Psoas muscle (tissue), 8 donors: ENCODE measurements around the gene SDHD. TPM values are rescaled to one million over a fixed set of nuclear protein-coding genes. Genes with fewer than 3 reads are reported as not detected.
A peak's percentile ranks its signal among the peaks of the same experiment; 100 is the strongest.

Experiments
- ATAC-seq, 4 donors: fragments of 200-7000 bp; cut with Tn5 transposase; one replicate each; pipeline ENCODE4 v1.9.1; 2020; ENCODE audit warnings: moderate library complexity in 3 of 4, mild to moderate bottlenecking in 2 of 4
- DNase-seq, 2 donors: peaks; one replicate each; pipeline ENCODE4 v3.0.0-alpha.2; 2020
- H3K27ac ChIP-seq: fragments of 200-600 bp; one replicate; pipeline ENCODE4 v1.8.0; 2022
- H3K27me3 ChIP-seq, 3 donors: fragments of 200-600 bp in 1 of 3; one replicate each; pipeline versions ENCODE4 v1.6.1 to v1.8.0; 2013 to 2022; ENCODE audit warnings: low read length in 2 of 3, mild to moderate bottlenecking in 2 of 3, moderate library complexity in 1 of 3; ENCODE audit not compliant: insufficient read depth in 3 of 3
- H3K36me3 ChIP-seq, 2 donors: fragments of 200-600 bp in 1 of 2; one replicate each; pipeline versions ENCODE4 v1.6.1 to v1.8.0; 2013 to 2022; ENCODE audit warnings: low read depth in 1 of 2, mild to moderate bottlenecking in 1 of 2, moderate library complexity in 1 of 2; ENCODE audit not compliant: insufficient read depth in 1 of 2
- H3K4me1 ChIP-seq: fragments of 200-600 bp; one replicate; pipeline ENCODE4 v1.8.0; 2022
- H3K4me3 ChIP-seq: fragments of 200-600 bp; one replicate; pipeline ENCODE4 v1.8.0; 2022; ENCODE audit warnings: mild to moderate bottlenecking
- H3K9me3 ChIP-seq: fragments of 200-600 bp; one replicate; pipeline ENCODE4 v1.8.0; 2022
- WGBS, 3 donors: extraction: QIAGEN DNeasy Blood & Tissue Kit; methylation state at CpG; one replicate each; pipeline versions ENCODE4 v1.1.6 to v1.1.7; 2013; 5-methylcytosine and 5-hydroxymethylcytosine counted together
- intact Hi-C, 2 donors: fragments of 100-400 bp; cut with DNase I; formaldehyde crosslinking; loops; one replicate each; pipeline versions ENCODE4 v1.11.0 to v1.14.2; 2022
- long read RNA-seq, 2 donors: library from polyadenylated mRNA; unstranded; transcript quantifications; one replicate each; pipeline ENCODE4 v2.0.0, GENCODE V29; 2021
- polyA plus RNA-seq, 3 donors: library from polyadenylated mRNA; stranded (reverse); fragments of 200-250 nt; gene quantifications; one replicate each; pipeline ENCODE4 v1.2.3, GENCODE V29; 2013
- total RNA-seq, 4 donors: library from RNA; stranded (reverse); fragmentation: NEBNext Ultra II Directional in 2 of 4; extraction: Animal tissue kit (Norgen Biotek cat#: 25700) in 2 of 4; gene quantifications; one replicate each; pipeline versions ENCODE4 v1.2.1 to v1.2.4, GENCODE V29; 2021 to 2023
- TF ChIP-seq, protein P1 (sequence below): fragments of 200-600 bp; IDR thresholded peaks from one replicate; pipeline ENCODE4 v1.8.0; 2022; ENCODE audit warnings: antibody characterized with exemption
- donor health status: healthy with polysubstance abuse.
- donor health status: DM: no; HTN: no; CAD: no; lungs with moderate emphysema.
- donor health status: Bipolar disorder and iron deficiency.
- donor health status: healthy.
- donor health status: DM: yes; HTN: yes; CAD: no.
- donor health status: DM: no; HTN: no; CAD: no.
- donor health status: DM: no; HTN: no; CAD: no.
- donor health status: DM: yes; HTN: yes; CAD: no.

Gene SDHD
- total RNA-seq (100 to 1,000 TPM; 168 to 264 (median 192) TPM), polyA plus RNA-seq (100 to 1,000 TPM; 219 to 256 (median 234) TPM)
- long read RNA-seq, donor 1, transcript SDHD-201 (4 exons, 1,439 nt), result major isoform, 167 of 176 reads
- long read RNA-seq, donor 1, partial matches to known transcripts, result 2 of 176 reads
- long read RNA-seq, donor 1, other reads (novel, unspliced or antisense), result 4 of 176 reads
- long read RNA-seq, donor 2, transcript SDHD-201 (4 exons, 1,439 nt), result major isoform, 363 of 381 reads
- long read RNA-seq, donor 2, partial matches to known transcripts, result 6 of 381 reads
- long read RNA-seq, donor 2, other reads (novel, unspliced or antisense), result 6 of 381 reads

DNA sequence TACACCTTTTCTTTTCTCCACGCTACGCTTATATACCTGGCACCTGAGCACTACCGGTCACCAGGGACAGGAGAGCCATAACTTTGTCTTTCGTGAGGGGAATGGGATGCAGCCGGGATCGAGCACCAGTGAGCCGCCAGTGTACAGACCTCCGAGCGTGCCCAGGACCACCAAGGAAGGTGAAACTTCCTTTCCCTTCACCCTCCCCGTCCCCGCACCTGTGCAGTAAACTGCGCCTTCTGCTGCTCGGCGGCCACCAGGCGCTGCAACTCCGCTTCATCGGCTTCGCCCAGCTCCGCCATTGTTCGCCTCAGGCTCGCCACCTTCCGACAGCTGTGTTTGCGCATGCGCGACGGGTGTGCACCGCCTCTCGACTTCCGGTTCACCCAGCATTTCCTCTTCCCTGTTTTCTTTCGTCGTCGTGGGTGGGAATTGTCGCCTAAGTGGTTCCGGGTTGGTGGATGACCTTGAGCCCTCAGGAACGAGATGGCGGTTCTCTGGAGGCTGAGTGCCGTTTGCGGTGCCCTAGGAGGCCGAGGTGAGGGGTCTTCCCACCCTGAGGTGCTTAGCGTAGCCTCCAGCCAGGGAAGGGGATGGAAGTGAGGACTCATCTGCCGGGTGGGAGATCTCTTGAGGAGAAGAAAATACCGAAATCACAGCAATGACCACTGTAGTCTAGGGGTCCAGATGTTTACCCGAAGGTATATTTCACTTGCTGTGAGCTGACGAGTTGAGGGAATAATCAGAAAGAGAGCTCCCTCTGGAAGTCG lies at the start of gene SDHD, which contains the start of gene TIMM8B:
Gene SDHD, plus strand, starts transcription at position 452 of the 770 bp plus-strand sequence. Its CDS starts 35 bp downstream, at position 487.
Gene TIMM8B, minus strand, starts transcription at position 335 of the 770 bp plus-strand sequence. Its CDS starts 33 bp downstream, at position 302.
- TF ChIP-seq, protein P1, sequence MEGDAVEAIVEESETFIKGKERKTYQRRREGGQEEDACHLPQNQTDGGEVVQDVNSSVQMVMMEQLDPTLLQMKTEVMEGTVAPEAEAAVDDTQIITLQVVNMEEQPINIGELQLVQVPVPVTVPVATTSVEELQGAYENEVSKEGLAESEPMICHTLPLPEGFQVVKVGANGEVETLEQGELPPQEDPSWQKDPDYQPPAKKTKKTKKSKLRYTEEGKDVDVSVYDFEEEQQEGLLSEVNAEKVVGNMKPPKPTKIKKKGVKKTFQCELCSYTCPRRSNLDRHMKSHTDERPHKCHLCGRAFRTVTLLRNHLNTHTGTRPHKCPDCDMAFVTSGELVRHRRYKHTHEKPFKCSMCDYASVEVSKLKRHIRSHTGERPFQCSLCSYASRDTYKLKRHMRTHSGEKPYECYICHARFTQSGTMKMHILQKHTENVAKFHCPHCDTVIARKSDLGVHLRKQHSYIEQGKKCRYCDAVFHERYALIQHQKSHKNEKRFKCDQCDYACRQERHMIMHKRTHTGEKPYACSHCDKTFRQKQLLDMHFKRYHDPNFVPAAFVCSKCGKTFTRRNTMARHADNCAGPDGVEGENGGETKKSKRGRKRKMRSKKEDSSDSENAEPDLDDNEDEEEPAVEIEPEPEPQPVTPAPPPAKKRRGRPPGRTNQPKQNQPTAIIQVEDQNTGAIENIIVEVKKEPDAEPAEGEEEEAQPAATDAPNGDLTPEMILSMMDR, result peak; percentile 20
- H3K4me3 ChIP-seq, result peak within 1 kb of the TSS; percentile 93
- H3K27me3 ChIP-seq, result no peaks in the 10 kb centered on the region
- peaks cover 41% of the 10 kb centered on the region for H3K4me1 ChIP-seq
- WGBS, 3 donors, result 0 to 1% (median 0%) methylated on average over 45 of the region's 45 CpGs
- peak within 1 kb of the TSS; percentile 88 for H3K27ac ChIP-seq
- DNase-seq (peak; percentile 95 to 98), ATAC-seq (peak; percentile 92 to 95 (median 93))
- peaks cover 12 to 78% of the 10 kb centered on the region in 2 donors for H3K36me3 ChIP-seq
- intact Hi-C loops, result loop anchor here in 1 of 2 donors (5.0 kb wide), 1 partner anchor 159 kb away; no protein-coding TSS in a partner anchor
- no peaks in the 10 kb centered on the region for H3K9me3 ChIP-seq

DNA sequence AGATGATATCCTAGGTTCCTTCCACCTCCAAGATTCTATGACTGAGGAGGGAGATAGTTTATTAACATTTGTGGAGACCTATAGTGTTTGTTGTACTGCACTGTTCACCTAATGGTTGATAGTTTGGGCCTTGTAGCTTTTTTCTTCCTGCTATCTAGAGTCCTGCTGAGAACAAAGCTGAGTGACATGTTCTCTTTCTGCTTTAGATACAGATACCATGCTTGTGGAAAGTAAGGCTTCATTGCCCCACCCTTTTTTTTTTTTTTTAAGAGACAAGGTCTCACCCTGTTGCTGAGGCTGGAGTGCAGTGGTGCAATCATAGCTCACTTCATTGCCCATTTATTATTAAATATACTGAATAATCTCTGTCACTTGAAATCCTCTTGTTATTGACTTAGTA lies 49.1 kb upstream of the SDHD start:
- ATAC-seq (no peak), DNase-seq (no peak)
- intact Hi-C loops, result no loop called here
- H3K9me3 ChIP-seq, result no peaks in the 10 kb centered on the region
- H3K4me3 ChIP-seq, result no peak overlapping the region
- H3K4me1 ChIP-seq, result peaks cover 7% of the 10 kb centered on the region
- H3K27me3 ChIP-seq, result no peaks in the 10 kb centered on the region
- TF ChIP-seq, protein P1, result no peak
- H3K27ac ChIP-seq, result no peak overlapping the region
- peaks cover 7 to 97% of the 10 kb centered on the region in 2 donors for H3K36me3 ChIP-seq

DNA sequence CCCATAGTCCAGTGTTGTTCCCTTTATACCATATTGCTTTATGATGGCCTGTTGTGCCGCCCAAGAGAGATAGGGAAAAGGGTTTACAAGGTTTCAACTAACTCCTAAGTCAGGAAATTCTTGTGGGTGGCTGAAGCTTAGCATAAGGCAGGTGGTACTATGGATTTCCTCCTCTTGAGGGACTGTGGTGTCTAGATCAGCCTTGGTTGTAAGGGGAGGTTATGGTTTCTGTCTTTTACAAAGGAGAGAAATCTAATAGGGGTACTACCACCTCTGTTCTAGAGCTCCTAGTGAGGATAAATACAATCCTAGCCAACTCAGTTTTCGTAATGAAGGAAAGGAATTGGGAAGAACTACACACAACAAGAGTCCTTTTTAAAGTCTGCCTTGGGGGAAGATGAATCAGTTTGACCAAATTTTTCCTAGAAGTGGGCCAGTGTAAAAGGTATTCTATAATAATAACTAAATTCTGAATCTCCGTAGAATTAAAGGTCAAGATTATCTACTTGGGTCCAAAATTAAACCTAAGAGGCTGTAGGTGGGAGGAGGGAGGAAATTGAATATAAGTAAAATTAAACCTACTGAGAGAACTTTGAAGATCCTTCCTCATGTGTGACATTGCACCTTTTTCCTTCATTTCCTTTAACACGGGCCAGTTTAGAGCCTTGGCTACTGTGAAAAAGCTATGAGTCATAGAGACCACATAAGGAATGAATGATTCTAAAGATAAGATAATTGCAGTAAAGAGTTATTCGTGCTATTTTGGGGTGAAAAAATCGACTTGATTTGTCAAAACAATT lies 44.3 kb upstream of the SDHD start:
- Histone ChIP-seq H3K27me3 (no peaks in the 10 kb centered on the region), H3K36me3 (peaks cover 3 to 100% of the 10 kb centered on the region in 2 donors), H3K9me3 (no peaks in the 10 kb centered on the region), H3K27ac (peak overlapping the region; percentile 34), H3K4me1 (no peaks in the 10 kb centered on the region), H3K4me3 (no peak overlapping the region)
- no peak for DNase-seq
- TF ChIP-seq, protein P1, result no peak
- ATAC-seq, result peak in 2 of 4 donors; percentile 25 to 32
- WGBS, 3 donors, result 67 to 80% (median 67%) methylated on average over 6 of the region's 6 CpGs
- intact Hi-C loops, result no loop called here

DNA sequence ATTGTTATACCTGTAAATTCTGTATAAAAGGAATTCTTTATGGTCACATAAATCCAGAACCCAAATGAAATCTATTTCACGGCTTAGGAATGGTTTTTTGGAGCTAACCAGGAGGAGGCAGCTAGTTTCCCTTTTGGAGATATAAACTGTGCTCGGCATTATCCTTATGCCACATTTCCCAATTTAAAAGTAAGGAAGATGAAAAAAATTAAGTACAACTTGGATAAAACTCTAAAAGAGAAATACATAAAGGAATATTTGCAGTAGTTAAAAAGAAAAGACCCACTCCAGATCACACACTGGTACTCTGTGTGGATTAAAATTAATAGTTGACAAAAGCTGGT lies 43.7 kb upstream of the SDHD start:
- ATAC-seq (no peak), DNase-seq (no peak)
- no peak overlapping the region for H3K27ac ChIP-seq
- WGBS, 3 donors, result 90 to 100% (median 96%) methylated on average over 2 of the region's 2 CpGs
- no peaks in the 10 kb centered on the region for H3K27me3 ChIP-seq
- no peak overlapping the region for H3K4me3 ChIP-seq
- H3K4me1 ChIP-seq, result no peaks in the 10 kb centered on the region
- intact Hi-C loops, result no loop called here
- H3K36me3 ChIP-seq, result peaks cover 0 to 100% of the 10 kb centered on the region in 2 donors
- no peaks in the 10 kb centered on the region for H3K9me3 ChIP-seq
- TF ChIP-seq, protein P1, result no peak
